RWPE1 (cell line): Measurements from ENCODE around the gene CLCNKB.
A peak's percentile ranks its signal among the peaks of the same experiment; 100 is the strongest.
"Not testable (repeated sequence)": the region's sequence is repeated elsewhere in the genome, so short reads cannot be mapped to it uniquely, and the experiment has no call there.

Source experiments
- CTCF ChIA-PET: fragments of 350-600 bp; sonication (Branson Sonifier 250); formaldehyde crosslinking; extraction: SDS; loops from one replicate; lab custom pipeline; 2021; lab: Yijun Ruan, JAX
- POLR2A ChIA-PET: fragments of 400-600 bp; formaldehyde crosslinking; extraction: SDS; loops from one replicate; lab custom pipeline; 2020; ENCODE audit warnings: antibody characterized with exemption; ENCODE audit not compliant: low non-redundant PET; lab: Yijun Ruan, JAX
- DNase-seq: peaks from one replicate; pipeline ENCODE4 v3.0.0; 2012; ENCODE audit warnings: low spot score
- H3K27ac ChIP-seq: fragments of 450-650 bp; 2 replicates; pipeline ENCODE4 v1.5.1; 2017
- CTCF ChIP-seq: fragments of 450-650 bp; conservative IDR thresholded peaks from 2 replicates; pipeline ENCODE4 v1.5.1; 2017; ENCODE audit warnings: low read depth, mild to moderate bottlenecking

Gene CLCNKB

GRCh38 chr1:16043521-16043920 is at the start of gene CLCNKB:
TSS of gene CLCNKB (plus strand) at chr1:16043782. CDS start at chr1:16044493, 711 bp downstream.
- POLR2A ChIA-PET, result no interaction called here
- no peak for DNase-seq
- TF ChIP-seq CTCF, result no peak
- no peak within 1 kb of the TSS for H3K27ac ChIP-seq
- CTCF ChIA-PET, result no interaction called here

GRCh38 chr1:15994081-15994480 is 49.5 kb upstream of the CLCNKB start:
- ChIA-PET POLR2A (no interaction called here), CTCF (interaction anchor here (0.5 to 1.0 kb wide), 6 partner anchors 8 to 264 kb away, joined by 3 to 6 read pairs (median 5); no protein-coding TSS in a partner anchor)
- no peak for DNase-seq
- H3K27ac ChIP-seq, result no peak overlapping the region
- no peak for TF ChIP-seq CTCF

- POLR2A ChIA-PET, result no interaction called here
- CTCF ChIA-PET, result interaction anchor here (0.5 to 1.0 kb wide), 11 partner anchors 9 to 265 kb away, joined by 3 to 8 read pairs (median 4); no protein-coding TSS in a partner anchor
- TF ChIP-seq CTCF, result peak; percentile 80
- DNase-seq, result peak; percentile 57
- H3K27ac ChIP-seq, result no peak overlapping the region
Observed at GRCh38 chr1:15994590-15995351, 48.8 kb upstream of the CLCNKB start.

GRCh38 chr1:15997076-15997585 is 46.5 kb upstream of the CLCNKB start:
- DNase-seq, result no peak
- ChIA-PET POLR2A (no interaction called here), CTCF (interaction anchor here (1.0 kb wide), 1 partner anchor 182 kb away, joined by 3 read pairs; no protein-coding TSS in a partner anchor)
- no peak overlapping the region for H3K27ac ChIP-seq
- TF ChIP-seq CTCF, result no peak

GRCh38 chr1:15997637-15998280 is 45.8 kb upstream of the CLCNKB start:
- no peak for TF ChIP-seq CTCF
- H3K27ac ChIP-seq, result no peak overlapping the region
- no peak for DNase-seq
- POLR2A ChIA-PET, result no interaction called here
- CTCF ChIA-PET, result no interaction called here

GRCh38 chr1:15998929-15999328 is 44.7 kb upstream of the CLCNKB start:
- POLR2A ChIA-PET, result interaction anchor here (0.5 kb wide), 1 partner anchor 217 kb away, joined by 5 read pairs; no protein-coding TSS in a partner anchor
- no peak for DNase-seq
- no peak for TF ChIP-seq CTCF
- CTCF ChIA-PET, result no interaction called here
- no peak overlapping the region for H3K27ac ChIP-seq

- DNase-seq, POLR2A ChIA-PET, H3K27ac ChIP-seq, CTCF ChIA-PET: not testable (repeated sequence)
Observed at GRCh38 chr1:16001274-16001673, 42.3 kb upstream of the CLCNKB start.
